Brain microvascular endothelial cell (primary cell): Measurements from ENCODE around the gene SLC38A2.

Source experiments
- DNase-seq: peaks from one replicate; pipeline ENCODE4 v3.0.0-alpha.2; 2020
- H3K27ac ChIP-seq: fragments of 250-450 bp; sonication (Bioruptor Pico); 2 replicates; pipeline ENCODE4 v1.5.1; 2020; ENCODE audit warnings: mild to moderate bottlenecking, moderate library complexity
- H3K27me3 ChIP-seq: fragments of 250-450 bp; sonication (Bioruptor Pico); replicated peaks from 2 replicates; pipeline ENCODE4 v1.5.1; 2020; ENCODE audit warnings: mild to moderate bottlenecking
- H3K36me3 ChIP-seq: fragments of 250-450 bp; sonication (Bioruptor Pico); replicated peaks from 2 replicates; pipeline ENCODE4 v1.5.1; 2020; ENCODE audit warnings: mild to moderate bottlenecking
- H3K4me3 ChIP-seq: 2 replicates; pipeline ENCODE4 v1.5.1; 2011; ENCODE audit warnings: low read depth, mild to moderate bottlenecking, control low read depth, low read length, moderate library complexity
- in situ Hi-C: cut with HindIII; loops from 2 replicates; pipeline ENCODE4 v1.10.0; 2017; ENCODE audit warnings: low sequenced_read_pairs, low pct_ligation_motif_present
- TF ChIP-seq, protein P1 (sequence below): IDR thresholded peaks from 2 replicates; pipeline ENCODE4 v1.5.1; 2011; ENCODE audit warnings: low read depth, mild to moderate bottlenecking, moderate library complexity, low read length, control low read depth, inconsistent platforms; ENCODE audit errors: missing control alignments

SLC38A2 gene

DNA sequence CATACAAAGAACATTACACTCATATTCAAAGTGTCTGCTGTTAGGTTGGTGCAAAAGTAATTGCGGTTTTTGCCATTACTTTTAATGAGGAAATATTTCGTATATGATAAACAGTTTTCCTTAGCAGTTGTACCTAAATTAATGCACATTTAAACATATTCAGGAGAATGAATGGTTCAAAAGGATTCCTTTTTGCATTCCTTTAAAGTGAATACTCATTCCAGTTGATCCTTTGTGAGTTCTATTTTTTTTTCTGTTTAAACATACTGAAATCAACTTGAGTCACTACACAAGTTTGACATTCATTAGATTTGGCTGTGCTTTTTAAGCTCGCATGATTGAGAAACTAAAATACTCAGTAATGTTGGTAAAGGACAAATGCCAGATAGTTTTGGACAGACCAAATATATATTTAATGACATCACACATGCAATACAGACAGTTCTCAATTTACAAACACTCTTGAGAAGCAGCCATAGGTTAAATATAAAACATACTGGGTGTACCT is 13.8 kb upstream of the SLC38A2 start:
- Histone ChIP-seq H3K4me3 (no peak overlapping the region), H3K27me3 (no peaks in the 10 kb centered on the region), H3K27ac (peak overlapping the region; percentile 97), H3K36me3 (no peaks in the 10 kb centered on the region)
- peak; percentile 73 for DNase-seq
- TF ChIP-seq, protein P1, sequence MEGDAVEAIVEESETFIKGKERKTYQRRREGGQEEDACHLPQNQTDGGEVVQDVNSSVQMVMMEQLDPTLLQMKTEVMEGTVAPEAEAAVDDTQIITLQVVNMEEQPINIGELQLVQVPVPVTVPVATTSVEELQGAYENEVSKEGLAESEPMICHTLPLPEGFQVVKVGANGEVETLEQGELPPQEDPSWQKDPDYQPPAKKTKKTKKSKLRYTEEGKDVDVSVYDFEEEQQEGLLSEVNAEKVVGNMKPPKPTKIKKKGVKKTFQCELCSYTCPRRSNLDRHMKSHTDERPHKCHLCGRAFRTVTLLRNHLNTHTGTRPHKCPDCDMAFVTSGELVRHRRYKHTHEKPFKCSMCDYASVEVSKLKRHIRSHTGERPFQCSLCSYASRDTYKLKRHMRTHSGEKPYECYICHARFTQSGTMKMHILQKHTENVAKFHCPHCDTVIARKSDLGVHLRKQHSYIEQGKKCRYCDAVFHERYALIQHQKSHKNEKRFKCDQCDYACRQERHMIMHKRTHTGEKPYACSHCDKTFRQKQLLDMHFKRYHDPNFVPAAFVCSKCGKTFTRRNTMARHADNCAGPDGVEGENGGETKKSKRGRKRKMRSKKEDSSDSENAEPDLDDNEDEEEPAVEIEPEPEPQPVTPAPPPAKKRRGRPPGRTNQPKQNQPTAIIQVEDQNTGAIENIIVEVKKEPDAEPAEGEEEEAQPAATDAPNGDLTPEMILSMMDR: no peak
- in situ Hi-C loops: no loop called here

DNA sequence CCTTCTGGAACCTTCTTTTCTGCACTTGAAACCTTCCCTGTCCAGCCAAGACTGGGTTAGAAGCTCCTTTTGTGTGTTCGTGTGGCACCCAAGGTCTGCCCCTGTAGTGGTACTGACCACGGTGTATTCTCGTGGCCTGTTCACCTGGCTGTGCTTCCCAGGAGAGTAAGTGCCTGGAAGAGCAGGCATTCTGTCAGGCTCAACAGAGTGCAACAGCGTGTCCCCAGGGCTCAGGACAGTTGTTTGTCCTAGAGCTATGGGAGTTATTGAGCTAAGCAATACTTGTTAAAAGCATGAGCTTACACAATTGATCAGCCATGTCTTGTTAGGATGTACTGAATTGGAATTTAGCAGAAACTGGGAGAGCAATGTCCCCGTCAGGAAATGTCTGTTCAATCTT is 12.9 kb upstream of the SLC38A2 start:
- Histone ChIP-seq H3K27ac (peak overlapping the region; percentile 97), H3K4me3 (no peak overlapping the region), H3K27me3 (no peaks in the 10 kb centered on the region), H3K36me3 (no peaks in the 10 kb centered on the region)
- TF ChIP-seq, protein P1: no peak
- no peak for DNase-seq
- in situ Hi-C loops: no loop called here

- Histone ChIP-seq H3K36me3 (no peaks in the 10 kb centered on the region), H3K27ac (peak overlapping the region; percentile 97), H3K27me3 (no peaks in the 10 kb centered on the region), H3K4me3 (peak overlapping the region; percentile 71)
- no peak for DNase-seq
- TF ChIP-seq, protein P1: no peak
- in situ Hi-C loops: no loop called here
Measured at GRCh38 chr12:46384451-46385309, 12.1 kb upstream of the SLC38A2 start.

DNA sequence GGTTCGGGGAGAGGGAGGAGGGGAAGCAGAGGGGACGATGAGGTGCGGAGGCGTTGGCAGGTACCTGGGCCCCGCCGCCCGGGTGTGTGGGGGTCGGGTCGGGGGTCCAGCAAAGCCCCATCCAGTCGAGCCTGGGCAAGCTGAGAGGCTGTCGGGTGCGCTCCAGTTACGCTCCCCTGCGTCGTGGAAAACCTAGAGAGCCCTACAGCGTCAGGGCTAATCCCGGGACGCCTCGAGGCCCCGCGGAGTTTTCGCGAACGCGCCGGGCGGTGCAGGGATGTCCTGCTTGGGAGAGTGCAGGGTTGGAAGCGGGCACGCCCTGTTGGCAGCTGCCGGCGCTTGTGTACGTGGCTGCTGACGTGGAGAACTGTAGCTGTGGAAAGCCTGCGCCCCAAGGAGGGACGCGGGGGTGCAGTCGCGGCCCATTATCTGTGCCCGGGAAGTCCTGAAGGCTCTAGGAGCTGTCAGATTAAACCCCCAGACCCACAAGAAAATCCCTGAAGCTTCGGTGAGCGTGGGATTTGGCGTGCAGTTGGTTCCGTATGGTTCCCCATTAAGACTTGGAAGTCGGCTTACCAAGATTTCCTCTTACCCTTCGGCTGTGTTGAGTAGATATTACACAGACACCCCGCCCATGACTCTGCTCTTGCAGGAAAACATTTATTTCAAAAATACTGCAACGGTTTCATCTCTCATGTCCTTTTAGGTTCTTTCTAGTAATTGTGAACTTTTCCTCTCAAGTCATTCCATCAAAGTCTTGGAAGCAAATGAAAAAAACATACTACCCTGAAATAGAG is 11.3 kb upstream of the SLC38A2 start:
- Histone ChIP-seq H3K4me3 (peak overlapping the region; percentile 71), H3K36me3 (no peaks in the 10 kb centered on the region), H3K27me3 (no peaks in the 10 kb centered on the region), H3K27ac (peak overlapping the region; percentile 97)
- TF ChIP-seq, protein P1: peak; percentile 5
- peak; percentile 95 for DNase-seq
- in situ Hi-C loops: no loop called here

- in situ Hi-C loops: no loop called here
- Histone ChIP-seq H3K27ac (peak overlapping the region; percentile 97), H3K36me3 (no peaks in the 10 kb centered on the region), H3K4me3 (peak overlapping the region; percentile 71), H3K27me3 (no peaks in the 10 kb centered on the region)
- DNase-seq: peak; percentile 93
- TF ChIP-seq, protein P1: peak; percentile 12
Measured at GRCh38 chr12:46382964-46383653, 10.5 kb upstream of the SLC38A2 start.
